Measurements from ENCODE around the gene NFIB.

The NFIB gene

GRCh38 chr9:14340219-14340873 lies 26.4 kb upstream of the NFIB start:
- Mint-ChIP-seq H3K27me3 (ENCODE audit: low read depth) (peaks cover 8% of the 10 kb centered on the region), H3K9me3 (no peaks in the 10 kb centered on the region), H3K4me1 (peaks cover 31% of the 10 kb centered on the region), H3K4me3 (no peak overlapping the region), H3K36me3 (ENCODE audit: low read depth) (no peaks in the 10 kb centered on the region), H3K27ac (peak overlapping the region in 2 of 3 experiments; percentile 53 to 60)
- TF ChIP-seq CTCF (IDR thresholded peaks at IDR 0.05; ENCODE audit: unreplicated experiment in 3 of 3), result no peak

GRCh38 chr9:14339746-14340145 lies 25.8 kb upstream of the NFIB start:
- H3K27ac Mint-ChIP-seq, result peak overlapping the region; percentile 38 to 60 (median 53)
- peaks cover 8% of the 10 kb centered on the region for H3K27me3 Mint-ChIP-seq (ENCODE audit: low read depth)
- no peak for TF ChIP-seq CTCF (IDR thresholded peaks at IDR 0.05; ENCODE audit: unreplicated experiment in 3 of 3)
- H3K4me1 Mint-ChIP-seq, result peaks cover 31% of the 10 kb centered on the region
- no peaks in the 10 kb centered on the region for H3K36me3 Mint-ChIP-seq (ENCODE audit: low read depth)
- H3K4me3 Mint-ChIP-seq, result no peak overlapping the region
- H3K9me3 Mint-ChIP-seq, result no peaks in the 10 kb centered on the region

- Mint-ChIP-seq H3K36me3 (ENCODE audit: low read depth) (no peaks in the 10 kb centered on the region), H3K4me1 (peaks cover 31% of the 10 kb centered on the region), H3K9me3 (no peaks in the 10 kb centered on the region), H3K4me3 (no peak overlapping the region), H3K27me3 (ENCODE audit: low read depth) (peaks cover 8% of the 10 kb centered on the region), H3K27ac (peak overlapping the region in 2 of 3 experiments; percentile 64 to 73)
- TF ChIP-seq CTCF (IDR thresholded peaks at IDR 0.05; ENCODE audit: unreplicated experiment in 3 of 3), result no peak
These were observed 23.7 kb upstream of the NFIB start for GRCh38 chr9:14337615-14338014.

- no peaks in the 10 kb centered on the region for H3K36me3 Mint-ChIP-seq (ENCODE audit: low read depth)
These were observed 22.3 kb upstream of the NFIB start for GRCh38 chr9:14336244-14336643.

GRCh38 chr9:14331120-14331519 lies 17.2 kb upstream of the NFIB start:
- Mint-ChIP-seq H3K27me3 (ENCODE audit: low read depth) (no peaks in the 10 kb centered on the region), H3K27ac (no peak overlapping the region), H3K4me3 (no peak overlapping the region), H3K36me3 (ENCODE audit: low read depth) (no peaks in the 10 kb centered on the region), H3K4me1 (peaks cover 15% of the 10 kb centered on the region), H3K9me3 (no peaks in the 10 kb centered on the region)
- TF ChIP-seq CTCF (IDR thresholded peaks at IDR 0.05; ENCODE audit: unreplicated experiment in 3 of 3), result no peak

More at GRCh38 chr9:14336244-14336643, 22.3 kb upstream of the NFIB start:
- Mint-ChIP-seq H3K4me3 (no peak overlapping the region), H3K27me3 (ENCODE audit: low read depth) (peaks cover 3% of the 10 kb centered on the region), H3K9me3 (no peaks in the 10 kb centered on the region), H3K4me1 (peaks cover 26% of the 10 kb centered on the region), H3K27ac (no peak overlapping the region)
- TF ChIP-seq CTCF (IDR thresholded peaks at IDR 0.05; ENCODE audit: unreplicated experiment in 3 of 3), result no peak

- H3K36me3 Mint-ChIP-seq (ENCODE audit: low read depth), result no peaks in the 10 kb centered on the region
These were observed 13.1 kb upstream of the NFIB start for GRCh38 chr9:14327036-14327435.

More at GRCh38 chr9:14327036-14327435, 13.1 kb upstream of the NFIB start:
- Mint-ChIP-seq H3K9me3 (no peaks in the 10 kb centered on the region), H3K4me1 (peaks cover 35% of the 10 kb centered on the region), H3K27me3 (ENCODE audit: low read depth) (peaks cover 3% of the 10 kb centered on the region), H3K4me3 (no peak overlapping the region), H3K27ac (peak overlapping the region in 1 of 3 experiments; percentile 36)
- TF ChIP-seq CTCF (IDR thresholded peaks at IDR 0.05; ENCODE audit: unreplicated experiment in 3 of 3), result no peak
